GM12874 (cell line): ENCODE results near the gene DCLK2.

Source experiments
- CTCF ChIP-seq: IDR thresholded peaks from 2 replicates; pipeline ENCODE4 v1.5.1; 2011; ENCODE audit warnings: low read depth, mild to moderate bottlenecking, control low read depth, low read length, moderate library complexity; ENCODE audit not compliant: insufficient read depth

DCLK2 gene

GRCh38 chr4:150231107-150231770, 153.0 kb downstream of the DCLK2 start:
- no peak for TF ChIP-seq CTCF

GRCh38 chr4:150232029-150232428, 153.8 kb downstream of the DCLK2 start:
- TF ChIP-seq CTCF = no peak

- TF ChIP-seq CTCF = no peak
Observed at GRCh38 chr4:150234246-150234645, 156.0 kb downstream of the DCLK2 start.

- no peak for TF ChIP-seq CTCF
Observed at GRCh38 chr4:150235317-150235716, 157.1 kb downstream of the DCLK2 start.

GRCh38 chr4:150235808-150236271, 157.6 kb downstream of the DCLK2 start:
- no peak for TF ChIP-seq CTCF

GRCh38 chr4:150236626-150237025, 158.4 kb downstream of the DCLK2 start:
- TF ChIP-seq CTCF = no peak

- TF ChIP-seq CTCF = no peak
Observed at GRCh38 chr4:150237110-150237872, 159.0 kb downstream of the DCLK2 start.
